GM12801 (cell line): ENCODE results near the gene PSD.

Experiments used
- CTCF ChIP-seq: IDR thresholded peaks from one replicate; pipeline ENCODE4 v1.5.1; 2011; ENCODE audit warnings: control low read depth; ENCODE audit not compliant: insufficient read length; ENCODE audit errors: extremely low read depth

PSD gene

GRCh38 chr10:102381983-102382382 is 36.6 kb downstream of the PSD start:
- TF ChIP-seq CTCF, result no peak

DNA sequence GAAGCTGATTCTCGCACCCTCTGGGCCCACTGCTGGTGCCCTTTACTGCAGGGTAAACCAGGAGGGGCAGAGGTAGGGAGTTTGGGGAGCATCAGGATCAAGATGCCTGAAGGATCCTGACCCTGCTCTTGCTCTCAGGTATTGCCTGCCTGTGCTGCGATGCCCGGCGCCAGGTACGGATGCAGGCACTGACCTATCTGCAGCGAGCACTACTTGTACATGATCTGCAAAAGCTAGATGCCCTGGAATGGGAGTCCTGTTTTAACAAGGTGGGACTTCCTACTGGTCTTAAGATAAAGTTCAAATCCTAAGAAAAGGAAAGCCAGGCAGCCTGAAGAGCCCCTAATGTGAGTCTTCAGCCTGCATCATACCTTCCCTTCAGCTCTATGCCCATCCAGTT is 39.2 kb downstream of the PSD start:
- no peak for TF ChIP-seq CTCF

DNA sequence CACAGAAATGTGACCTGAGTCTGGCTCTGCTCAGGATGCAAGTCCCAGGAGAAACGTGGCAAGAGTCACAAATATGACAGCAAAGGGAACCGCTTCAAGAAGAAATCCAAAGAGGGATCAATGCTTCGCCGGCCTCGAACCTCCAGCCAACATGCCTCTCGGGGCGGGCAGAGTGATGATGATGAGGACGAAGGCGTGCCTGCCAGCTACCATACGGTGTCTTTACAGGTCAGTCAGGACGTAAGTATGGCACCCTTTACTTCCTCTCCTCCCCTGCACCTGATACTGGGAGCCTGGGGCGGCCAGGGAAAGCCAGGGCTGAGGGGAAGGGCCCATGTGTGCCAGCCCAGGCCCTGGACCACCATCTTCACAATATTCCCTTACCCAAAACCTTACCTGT is 41.7 kb downstream of the PSD start:
- TF ChIP-seq CTCF, result no peak

GRCh38 chr10:102375867-102376266 is 42.7 kb downstream of the PSD start:
- no peak for TF ChIP-seq CTCF

GRCh38 chr10:102375250-102375649 is 43.3 kb downstream of the PSD start:
- TF ChIP-seq CTCF, result no peak

GRCh38 chr10:102371295-102371694 is 47.3 kb downstream of the PSD start:
- no peak for TF ChIP-seq CTCF

GRCh38 chr10:102368077-102368476 is 50.5 kb downstream of the PSD start:
- TF ChIP-seq CTCF, result no peak

GRCh38 chr10:102367441-102367840 is 51.1 kb downstream of the PSD start:
- TF ChIP-seq CTCF, result no peak
